IPS-20b (cell line): ENCODE measurements around the gene DMGDH.
"Not testable (repeated sequence)": the region's sequence is repeated elsewhere in the genome, so short reads cannot be mapped to it uniquely, and the experiment has no call there.

Experiments used
- H3K27ac ChIP-seq: one replicate; pipeline ENCODE4 v1.5.1; 2013; ENCODE audit warnings: low read length
- H3K27me3 ChIP-seq: 2 replicates; pipeline ENCODE4 v1.6.1; 2013; ENCODE audit warnings: mild to moderate bottlenecking, low read length, inconsistent platforms; ENCODE audit not compliant: insufficient read depth
- H3K36me3 ChIP-seq: 2 replicates; pipeline ENCODE4 v1.6.1; 2013; ENCODE audit warnings: low read depth, mild to moderate bottlenecking, inconsistent platforms, low read length, moderate library complexity; ENCODE audit not compliant: insufficient read depth
- H3K4me1 ChIP-seq: 2 replicates; pipeline ENCODE4 v1.6.1; 2013; ENCODE audit warnings: mild to moderate bottlenecking, control low read depth, inconsistent platforms, low read length, moderate library complexity; ENCODE audit not compliant: insufficient read depth
- H3K4me3 ChIP-seq: 2 replicates; pipeline ENCODE4 v1.5.1; 2013; ENCODE audit warnings: mild to moderate bottlenecking, low read length, inconsistent platforms
- H3K9ac ChIP-seq: 2 replicates; pipeline ENCODE4 v1.6.1; 2013; ENCODE audit warnings: low read depth, mild to moderate bottlenecking, inconsistent platforms, low read length, moderate library complexity
- H3K9me3 ChIP-seq: 2 replicates; pipeline ENCODE4 v1.6.1; 2013; ENCODE audit warnings: mild to moderate bottlenecking, low read depth, low read length, inconsistent platforms; ENCODE audit not compliant: insufficient read depth

Gene DMGDH

GRCh38 chr5:78984439-78985115 is 84.9 kb downstream of the DMGDH start:
- Histone ChIP-seq H3K27me3 (peaks cover 3% of the 10 kb centered on the region; the same call in 1 of the 2 replicates), H3K4me3 (peak overlapping the region; percentile 71), H3K27ac (peak overlapping the region; percentile 14), H3K9me3 (no peaks in the 10 kb centered on the region), H3K36me3 (no peaks in the 10 kb centered on the region), H3K9ac (peak overlapping the region; percentile 75), H3K4me1 (peaks cover 14% of the 10 kb centered on the region; the same call in 1 of the 2 replicates)

GRCh38 chr5:78983601-78984438 is 85.7 kb downstream of the DMGDH start:
- Histone ChIP-seq H3K9ac (peak overlapping the region; percentile 75; the same call in 1 of the 2 replicates), H3K27me3 (peaks cover 3% of the 10 kb centered on the region; the same call in 1 of the 2 replicates), H3K27ac (peak overlapping the region; percentile 9), H3K9me3 (no peaks in the 10 kb centered on the region), H3K4me1 (peaks cover 14% of the 10 kb centered on the region; the same call in 1 of the 2 replicates), H3K4me3 (peak overlapping the region; percentile 71), H3K36me3 (no peaks in the 10 kb centered on the region)

GRCh38 chr5:78983194-78983593 is 86.3 kb downstream of the DMGDH start:
- not testable (repeated sequence) for H3K9me3 ChIP-seq, H3K27me3 ChIP-seq, H3K36me3 ChIP-seq
- Histone ChIP-seq H3K27ac (peak overlapping the region; percentile 9), H3K4me3 (peak overlapping the region; percentile 71; the same call in 1 of the 2 replicates), H3K4me1 (peaks cover 14% of the 10 kb centered on the region; the same call in 1 of the 2 replicates), H3K9ac (peak overlapping the region; percentile 75; the same call in 1 of the 2 replicates)

- H3K4me1 ChIP-seq = peaks cover 12% of the 10 kb centered on the region; the same call in 1 of the 2 replicates
- H3K36me3 ChIP-seq = no peaks in the 10 kb centered on the region
- no peak overlapping the region for H3K9ac ChIP-seq
- no peaks in the 10 kb centered on the region for H3K27me3 ChIP-seq
- no peaks in the 10 kb centered on the region for H3K9me3 ChIP-seq
- H3K27ac ChIP-seq = no peak overlapping the region
- H3K4me3 ChIP-seq = no peak overlapping the region
These were observed 89.6 kb downstream of the DMGDH start for GRCh38 chr5:78979909-78980308.

- no peak overlapping the region for H3K27ac ChIP-seq
- no peaks in the 10 kb centered on the region for H3K27me3 ChIP-seq
- H3K36me3 ChIP-seq = no peaks in the 10 kb centered on the region
- H3K4me1 ChIP-seq = peaks cover 12% of the 10 kb centered on the region; the same call in 1 of the 2 replicates
- H3K9me3 ChIP-seq = no peaks in the 10 kb centered on the region
- H3K9ac ChIP-seq = no peak overlapping the region
- H3K4me3 ChIP-seq = no peak overlapping the region
These were observed 90.2 kb downstream of the DMGDH start for GRCh38 chr5:78979117-78979742.

GRCh38 chr5:78975035-78975434 is 94.4 kb downstream of the DMGDH start:
- H3K9me3 ChIP-seq = no peaks in the 10 kb centered on the region

DNA sequence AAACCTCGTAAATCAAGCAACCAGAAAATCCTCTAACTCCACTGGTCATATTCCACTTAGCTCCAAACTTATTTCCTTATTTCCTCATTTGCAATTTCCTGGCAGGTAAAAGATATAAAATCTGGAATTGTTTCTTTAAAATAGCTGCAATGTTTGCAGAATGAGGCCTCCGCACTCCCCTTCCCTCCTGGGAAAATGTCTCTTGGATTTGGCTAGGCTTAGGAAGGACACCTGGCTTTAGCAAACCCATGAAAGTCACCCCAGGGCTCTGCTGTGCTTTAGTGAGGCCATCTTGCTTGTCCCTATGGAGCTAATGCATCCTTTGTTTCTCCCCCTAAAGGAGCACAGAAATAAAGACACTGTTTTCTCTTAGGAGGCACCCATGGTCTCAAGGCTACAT is 94.9 kb downstream of the DMGDH start:
- H3K9ac ChIP-seq = no peak overlapping the region
- H3K27ac ChIP-seq = no peak overlapping the region
- H3K27me3 ChIP-seq = no peaks in the 10 kb centered on the region
- H3K9me3 ChIP-seq = no peaks in the 10 kb centered on the region
- no peaks in the 10 kb centered on the region for H3K36me3 ChIP-seq
- H3K4me3 ChIP-seq = no peak overlapping the region
- H3K4me1 ChIP-seq = peaks cover 3% of the 10 kb centered on the region; the same call in 1 of the 2 replicates

More at GRCh38 chr5:78975035-78975434, 94.4 kb downstream of the DMGDH start:
- H3K27me3 ChIP-seq = no peaks in the 10 kb centered on the region
- H3K9ac ChIP-seq = no peak overlapping the region
- H3K4me1 ChIP-seq = peaks cover 3% of the 10 kb centered on the region; the same call in 1 of the 2 replicates
- no peak overlapping the region for H3K27ac ChIP-seq
- no peaks in the 10 kb centered on the region for H3K36me3 ChIP-seq
- no peak overlapping the region for H3K4me3 ChIP-seq

- Histone ChIP-seq H3K36me3 (no peaks in the 10 kb centered on the region), H3K9ac (no peak overlapping the region), H3K4me3 (no peak overlapping the region), H3K9me3 (no peaks in the 10 kb centered on the region), H3K27ac (no peak overlapping the region), H3K4me1 (peaks cover 3% of the 10 kb centered on the region; the same call in 1 of the 2 replicates), H3K27me3 (no peaks in the 10 kb centered on the region)
These were observed 95.5 kb downstream of the DMGDH start for GRCh38 chr5:78974011-78974410.

GRCh38 chr5:78972654-78973428 is 96.6 kb downstream of the DMGDH start:
- Histone ChIP-seq H3K36me3 (no peaks in the 10 kb centered on the region), H3K4me3 (no peak overlapping the region), H3K27ac (no peak overlapping the region), H3K27me3 (no peaks in the 10 kb centered on the region), H3K9me3 (no peaks in the 10 kb centered on the region), H3K4me1 (peaks cover 3% of the 10 kb centered on the region; the same call in 1 of the 2 replicates), H3K9ac (no peak overlapping the region)

DNA sequence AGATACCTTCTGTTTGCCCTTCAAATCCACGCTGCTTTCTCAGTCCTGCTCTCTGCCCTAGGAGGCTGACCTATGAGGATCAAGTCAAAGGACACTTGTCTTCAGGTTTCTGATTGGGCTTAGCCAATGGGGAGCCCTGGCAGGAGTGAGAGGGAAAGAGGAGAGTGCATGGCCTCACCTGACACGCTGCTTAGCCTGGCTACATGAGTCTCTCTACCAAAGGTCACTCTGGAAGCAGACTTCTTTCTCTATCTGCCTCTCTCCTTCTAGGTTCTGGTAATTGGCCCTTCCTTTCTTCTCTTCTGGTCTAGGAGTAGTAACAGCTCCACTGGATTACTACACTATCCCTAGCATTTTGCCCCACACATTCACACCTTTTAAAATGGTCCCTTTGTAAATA is 97.5 kb downstream of the DMGDH start:
- H3K36me3 ChIP-seq = no peaks in the 10 kb centered on the region
- H3K4me3 ChIP-seq = no peak overlapping the region
- peaks cover 3% of the 10 kb centered on the region; the same call in 1 of the 2 replicates for H3K4me1 ChIP-seq
- no peaks in the 10 kb centered on the region for H3K9me3 ChIP-seq
- no peaks in the 10 kb centered on the region for H3K27me3 ChIP-seq
- H3K27ac ChIP-seq = no peak overlapping the region
- no peak overlapping the region for H3K9ac ChIP-seq

DNA sequence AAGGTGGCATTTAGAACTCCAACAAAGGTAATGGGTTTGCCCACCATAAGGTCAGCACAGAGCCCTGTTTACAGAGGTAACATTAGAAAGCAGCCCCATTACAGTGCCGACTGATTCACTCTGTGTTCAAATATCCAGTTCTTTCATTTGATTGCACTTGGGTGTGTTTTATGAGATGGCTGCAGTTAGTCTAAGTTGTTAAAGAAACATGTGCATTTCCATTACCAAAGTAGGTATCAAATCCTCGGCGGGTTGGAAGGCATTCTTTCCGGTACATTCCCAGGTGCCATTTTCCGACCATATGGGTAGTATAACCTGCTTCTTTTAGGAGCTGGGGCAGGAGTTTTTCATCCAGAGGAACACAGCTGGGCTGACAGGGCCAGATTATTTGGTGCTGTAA is 100.7 kb downstream of the DMGDH start:
- Histone ChIP-seq H3K27ac (no peak overlapping the region), H3K9me3 (no peaks in the 10 kb centered on the region), H3K4me3 (no peak overlapping the region), H3K27me3 (no peaks in the 10 kb centered on the region), H3K9ac (no peak overlapping the region), H3K36me3 (peaks cover 5% of the 10 kb centered on the region; the same call in 1 of the 2 replicates), H3K4me1 (no peaks in the 10 kb centered on the region)
